ENCODE results near the gene IPCEF1. TPM values are rescaled to one million over a fixed set of nuclear protein-coding genes. Genes with fewer than 3 reads are reported as not detected.

IPCEF1 gene
- total RNA-seq, 4 donors from 2014 or later, result 0.42 to 9.0 (median 3.1) TPM

GRCh38 chr6:154356113-154356512 lies 490 bp downstream of the IPCEF1 start:
- no peaks in the 10 kb centered on the region for H3K4me1 ChIP-seq
- H3K27ac ChIP-seq, result no peak overlapping the region
- no peaks in the 10 kb centered on the region for H3K27me3 ChIP-seq
- no peak overlapping the region for H3K4me3 ChIP-seq
- TF ChIP-seq POLR2A (IDR thresholded peaks at IDR 0.05) (no peak), CTCF (IDR thresholded peaks at IDR 0.05) (no peak), POLR2AphosphoS5 (IDR thresholded peaks at IDR 0.05) (no peak), EP300 (IDR thresholded peaks at IDR 0.05) (no peak)
- WGBS, result 89% methylated on average over 2 of the region's 2 CpGs
- H3K9me3 ChIP-seq, result no peaks in the 10 kb centered on the region
- no peak for DNase-seq (ENCODE audit: low spot score in 2 of 2)
- H3K36me3 ChIP-seq, result no peaks in the 10 kb centered on the region

GRCh38 chr6:154354265-154354777 lies 2.3 kb downstream of the IPCEF1 start:
- H3K4me3 ChIP-seq, result no peak overlapping the region

GRCh38 chr6:154353626-154354025 lies 3.0 kb downstream of the IPCEF1 start:
- no peaks in the 10 kb centered on the region for H3K36me3 ChIP-seq
- no peaks in the 10 kb centered on the region for H3K9me3 ChIP-seq
- no peaks in the 10 kb centered on the region for H3K27me3 ChIP-seq
- H3K27ac ChIP-seq, result no peak overlapping the region
- H3K4me1 ChIP-seq, result no peaks in the 10 kb centered on the region
- WGBS, result 90% methylated on average over 1 of the region's 1 CpG
- no peak for DNase-seq (ENCODE audit: low spot score in 2 of 2)
- H3K4me3 ChIP-seq, result no peak overlapping the region
- TF ChIP-seq POLR2A (IDR thresholded peaks at IDR 0.05), result no peak
- no peak for TF ChIP-seq CTCF (IDR thresholded peaks at IDR 0.05)
- no peak for TF ChIP-seq EP300 (IDR thresholded peaks at IDR 0.05)
- no peak for TF ChIP-seq POLR2AphosphoS5 (IDR thresholded peaks at IDR 0.05)

More at GRCh38 chr6:154354265-154354777, 2.3 kb downstream of the IPCEF1 start:
- 87% methylated on average over 8 of the region's 8 CpGs for WGBS
- Histone ChIP-seq H3K9me3 (no peaks in the 10 kb centered on the region), H3K36me3 (no peaks in the 10 kb centered on the region), H3K27me3 (no peaks in the 10 kb centered on the region), H3K4me1 (no peaks in the 10 kb centered on the region), H3K27ac (no peak overlapping the region)
- TF ChIP-seq POLR2A (IDR thresholded peaks at IDR 0.05) (no peak), POLR2AphosphoS5 (IDR thresholded peaks at IDR 0.05) (no peak), EP300 (IDR thresholded peaks at IDR 0.05) (no peak), CTCF (IDR thresholded peaks at IDR 0.05) (no peak)
- DNase-seq (ENCODE audit: low spot score in 2 of 2), result no peak

- H3K4me3 ChIP-seq, result no peak overlapping the region
- no peak for DNase-seq (ENCODE audit: low spot score in 2 of 2)
- no peaks in the 10 kb centered on the region for H3K36me3 ChIP-seq
- no peaks in the 10 kb centered on the region for H3K9me3 ChIP-seq
- WGBS, result 87% methylated on average over 15 of the region's 15 CpGs
- H3K27ac ChIP-seq, result no peak overlapping the region
- no peak for TF ChIP-seq CTCF (IDR thresholded peaks at IDR 0.05)
- no peak for TF ChIP-seq EP300 (IDR thresholded peaks at IDR 0.05)
- no peak for TF ChIP-seq POLR2A (IDR thresholded peaks at IDR 0.05)
- no peak for TF ChIP-seq POLR2AphosphoS5 (IDR thresholded peaks at IDR 0.05)
- H3K4me1 ChIP-seq, result no peaks in the 10 kb centered on the region
- H3K27me3 ChIP-seq, result no peaks in the 10 kb centered on the region
Measured at GRCh38 chr6:154352898-154353585, 3.6 kb downstream of the IPCEF1 start.

GRCh38 chr6:154350293-154350692 lies 6.3 kb downstream of the IPCEF1 start:
- WGBS, result 79% methylated on average over 3 of the region's 3 CpGs
- no peak overlapping the region for H3K27ac ChIP-seq
- no peaks in the 10 kb centered on the region for H3K9me3 ChIP-seq
- DNase-seq (ENCODE audit: low spot score in 2 of 2), result no peak
- no peaks in the 10 kb centered on the region for H3K27me3 ChIP-seq
- H3K4me1 ChIP-seq, result no peaks in the 10 kb centered on the region
- H3K36me3 ChIP-seq, result no peaks in the 10 kb centered on the region
- no peak overlapping the region for H3K4me3 ChIP-seq
- TF ChIP-seq POLR2AphosphoS5 (IDR thresholded peaks at IDR 0.05) (no peak), CTCF (IDR thresholded peaks at IDR 0.05) (no peak), EP300 (IDR thresholded peaks at IDR 0.05) (no peak), POLR2A (IDR thresholded peaks at IDR 0.05) (no peak)

Measured in suprapubic skin (tissue), 4 donors.